ENCODE data around the gene MRPS12. TPM values are rescaled to one million over a fixed set of nuclear protein-coding genes. Genes with fewer than 3 reads are reported as not detected.

MRPS12 gene
- total and polyA plus RNA-seq, 9 of the 15 experiments (the other 6 are each of a cell fraction or from before 2014, with no cell fraction given): 8.1 to 174 (median 52.0) TPM

- TF ChIP-seq, protein P1, sequence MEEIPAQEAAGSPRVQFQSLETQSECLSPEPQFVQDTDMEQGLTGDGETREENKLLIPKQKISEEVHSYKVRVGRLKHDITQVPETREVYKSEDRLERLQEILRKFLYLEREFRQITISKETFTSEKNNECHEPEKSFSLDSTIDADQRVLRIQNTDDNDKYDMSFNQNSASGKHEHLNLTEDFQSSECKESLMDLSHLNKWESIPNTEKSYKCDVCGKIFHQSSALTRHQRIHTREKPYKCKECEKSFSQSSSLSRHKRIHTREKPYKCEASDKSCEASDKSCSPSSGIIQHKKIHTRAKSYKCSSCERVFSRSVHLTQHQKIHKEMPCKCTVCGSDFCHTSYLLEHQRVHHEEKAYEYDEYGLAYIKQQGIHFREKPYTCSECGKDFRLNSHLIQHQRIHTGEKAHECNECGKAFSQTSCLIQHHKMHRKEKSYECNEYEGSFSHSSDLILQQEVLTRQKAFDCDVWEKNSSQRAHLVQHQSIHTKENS (CRISPR knock-in tag; IDR thresholded peaks at IDR 0.05): no peak
- TF ChIP-seq HCFC1 (IDR thresholded peaks at IDR 0.05; ENCODE audit: low read depth, low read length) (no peak), NONO (IDR thresholded peaks at IDR 0.05; ENCODE audit: low read depth in 2 of 2, low read length in 1 of 2) (peak in 1 of 2 experiments; percentile 61; a peak in 1 of 4 replicates), NR0B1 (IDR thresholded peaks at IDR 0.05; ENCODE audit: partially characterized antibody) (no peak), HNRNPL (IDR thresholded peaks at IDR 0.05; ENCODE audit: low read depth, low read length) (no peak), USF2 (CRISPR knock-in tag; IDR thresholded peaks at IDR 0.05) (peak; percentile 38), EHMT2 (IDR thresholded peaks at IDR 0.05) (no peak), ZZZ3 (IDR thresholded peaks at IDR 0.05) (no peak), CBX3 (IDR thresholded peaks at IDR 0.05; ENCODE audit: borderline replicate concordance in 1 of 2, low read length in 2 of 2) (peak in 1 of 2 experiments; percentile 52; a peak in 1 of 3 replicates), ZNF12 (CRISPR knock-in tag; IDR thresholded peaks at IDR 0.05) (no peak), ZSCAN32 (CRISPR knock-in tag; IDR thresholded peaks at IDR 0.05) (no peak), TAF15 (IDR thresholded peaks at IDR 0.05; ENCODE audit: low read depth, low read length) (no peak), CBFB (CRISPR knock-in tag; IDR thresholded peaks at IDR 0.05) (no peak), ZNF23 (CRISPR knock-in tag; IDR thresholded peaks at IDR 0.05) (no peak), ZNF561 (CRISPR knock-in tag; conservative IDR thresholded peaks at IDR 0.05) (no peak), FOXJ2 (tag; IDR thresholded peaks at IDR 0.05) (no peak), MXI1 (IDR thresholded peaks at IDR 0.05; ENCODE audit: low read depth, low read length) (peak; percentile 80), PRMT5 (CRISPR knock-in tag; IDR thresholded peaks at IDR 0.05) (no peak), DNMT1 (IDR thresholded peaks at IDR 0.05) (no peak), HNRNPUL1 (IDR thresholded peaks at IDR 0.05; ENCODE audit: low read length) (no peak)
- TF ChIP-seq, protein P2, sequence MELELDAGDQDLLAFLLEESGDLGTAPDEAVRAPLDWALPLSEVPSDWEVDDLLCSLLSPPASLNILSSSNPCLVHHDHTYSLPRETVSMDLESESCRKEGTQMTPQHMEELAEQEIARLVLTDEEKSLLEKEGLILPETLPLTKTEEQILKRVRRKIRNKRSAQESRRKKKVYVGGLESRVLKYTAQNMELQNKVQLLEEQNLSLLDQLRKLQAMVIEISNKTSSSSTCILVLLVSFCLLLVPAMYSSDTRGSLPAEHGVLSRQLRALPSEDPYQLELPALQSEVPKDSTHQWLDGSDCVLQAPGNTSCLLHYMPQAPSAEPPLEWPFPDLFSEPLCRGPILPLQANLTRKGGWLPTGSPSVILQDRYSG (tag; conservative IDR thresholded peaks at IDR 0.05; ENCODE audit: low read depth): no peak
- TF ChIP-seq, protein P3, sequence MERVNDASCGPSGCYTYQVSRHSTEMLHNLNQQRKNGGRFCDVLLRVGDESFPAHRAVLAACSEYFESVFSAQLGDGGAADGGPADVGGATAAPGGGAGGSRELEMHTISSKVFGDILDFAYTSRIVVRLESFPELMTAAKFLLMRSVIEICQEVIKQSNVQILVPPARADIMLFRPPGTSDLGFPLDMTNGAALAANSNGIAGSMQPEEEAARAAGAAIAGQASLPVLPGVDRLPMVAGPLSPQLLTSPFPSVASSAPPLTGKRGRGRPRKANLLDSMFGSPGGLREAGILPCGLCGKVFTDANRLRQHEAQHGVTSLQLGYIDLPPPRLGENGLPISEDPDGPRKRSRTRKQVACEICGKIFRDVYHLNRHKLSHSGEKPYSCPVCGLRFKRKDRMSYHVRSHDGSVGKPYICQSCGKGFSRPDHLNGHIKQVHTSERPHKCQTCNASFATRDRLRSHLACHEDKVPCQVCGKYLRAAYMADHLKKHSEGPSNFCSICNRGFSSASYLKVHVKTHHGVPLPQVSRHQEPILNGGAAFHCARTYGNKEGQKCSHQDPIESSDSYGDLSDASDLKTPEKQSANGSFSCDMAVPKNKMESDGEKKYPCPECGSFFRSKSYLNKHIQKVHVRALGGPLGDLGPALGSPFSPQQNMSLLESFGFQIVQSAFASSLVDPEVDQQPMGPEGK (CRISPR knock-in tag; IDR thresholded peaks at IDR 0.05; ENCODE audit: borderline replicate concordance): no peak
Observed at GRCh38 chr19:38975214-38975860, 44.6 kb downstream of the MRPS12 start, which contains the start of gene FBXO17 (continued).
